Endothelial cell (in vitro differentiated cells): Measurements from ENCODE around the gene CLCN4. TPM values are rescaled to one million over a fixed set of nuclear protein-coding genes. Genes with fewer than 3 reads are reported as not detected.

Source experiments
- DNase-seq: peaks from one replicate; pipeline ENCODE4 v3.0.0; 2021; ENCODE audit warnings: low spot score
- H3K27ac Mint-ChIP-seq: one replicate; pipeline ENCODE4 v1.8.0; 2021; ENCODE audit warnings: mixed read lengths, inconsistent platforms; ENCODE audit not compliant: unreplicated experiment
- H3K27me3 Mint-ChIP-seq: one replicate; pipeline ENCODE4 v1.8.0; 2021; ENCODE audit warnings: mild to moderate bottlenecking, moderate library complexity, mixed read lengths, inconsistent platforms; ENCODE audit not compliant: unreplicated experiment
- H3K36me3 Mint-ChIP-seq: one replicate; pipeline ENCODE4 v1.8.0; 2021; ENCODE audit warnings: mild to moderate bottlenecking, low read depth, mixed read lengths, inconsistent platforms; ENCODE audit not compliant: unreplicated experiment
- H3K4me1 Mint-ChIP-seq: one replicate; pipeline ENCODE4 v1.8.0; 2021; ENCODE audit warnings: mild to moderate bottlenecking, mixed read lengths, inconsistent platforms; ENCODE audit not compliant: unreplicated experiment
- H3K4me3 Mint-ChIP-seq: one replicate; pipeline ENCODE4 v1.8.0; 2021; ENCODE audit warnings: mild to moderate bottlenecking, mixed read lengths, inconsistent platforms; ENCODE audit not compliant: unreplicated experiment
- H3K9me3 Mint-ChIP-seq: one replicate; pipeline ENCODE4 v1.8.0; 2021; ENCODE audit warnings: mixed read lengths, inconsistent platforms; ENCODE audit not compliant: unreplicated experiment
- total RNA-seq: library from RNA; stranded (reverse); fragmentation: NEBNext Ultra II Directional; extraction: Animal tissue kit (Norgen Biotek cat#: 25700); gene quantifications from one replicate; pipeline ENCODE4 v1.2.1, GENCODE V29; 2021; ENCODE audit not compliant: unreplicated experiment
- TF ChIP-seq, protein P1 (sequence below): fragments of 200-600 bp; sonication (generic); IDR thresholded peaks from one replicate; pipeline ENCODE4 v1.5.0; 2021; ENCODE audit warnings: antibody characterized with exemption; ENCODE audit not compliant: unreplicated experiment

Gene CLCN4
- total RNA-seq, 1 donor from 2014 or later: 23.1 TPM

DNA sequence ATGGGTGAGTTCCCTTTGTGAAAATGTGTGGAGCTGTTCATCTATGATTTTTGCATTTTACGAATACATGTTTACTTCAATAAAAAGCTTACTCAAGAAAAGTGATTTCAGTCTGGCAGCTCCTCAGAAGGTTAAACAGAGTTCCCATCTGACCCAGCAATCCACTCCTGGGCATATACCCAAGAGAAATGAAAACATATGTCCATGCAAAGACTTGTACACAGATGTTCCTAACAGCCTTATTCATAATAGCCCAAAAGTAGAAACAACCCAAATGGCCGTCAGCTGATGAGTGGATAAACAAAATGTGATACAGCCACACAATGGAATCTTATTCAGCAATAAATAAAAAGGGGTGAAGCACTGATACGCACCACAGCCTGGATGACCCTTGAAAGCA, 20.8 kb downstream of the CLCN4 start:
- DNase-seq: no peak
- Mint-ChIP-seq H3K4me1 (peaks cover 57% of the 10 kb centered on the region), H3K27ac (peak overlapping the region; percentile 98), H3K27me3 (peaks cover under 1% of the 10 kb centered on the region), H3K9me3 (no peaks in the 10 kb centered on the region), H3K36me3 (peaks cover under 1% of the 10 kb centered on the region), H3K4me3 (no peak overlapping the region)
- TF ChIP-seq, protein P1, sequence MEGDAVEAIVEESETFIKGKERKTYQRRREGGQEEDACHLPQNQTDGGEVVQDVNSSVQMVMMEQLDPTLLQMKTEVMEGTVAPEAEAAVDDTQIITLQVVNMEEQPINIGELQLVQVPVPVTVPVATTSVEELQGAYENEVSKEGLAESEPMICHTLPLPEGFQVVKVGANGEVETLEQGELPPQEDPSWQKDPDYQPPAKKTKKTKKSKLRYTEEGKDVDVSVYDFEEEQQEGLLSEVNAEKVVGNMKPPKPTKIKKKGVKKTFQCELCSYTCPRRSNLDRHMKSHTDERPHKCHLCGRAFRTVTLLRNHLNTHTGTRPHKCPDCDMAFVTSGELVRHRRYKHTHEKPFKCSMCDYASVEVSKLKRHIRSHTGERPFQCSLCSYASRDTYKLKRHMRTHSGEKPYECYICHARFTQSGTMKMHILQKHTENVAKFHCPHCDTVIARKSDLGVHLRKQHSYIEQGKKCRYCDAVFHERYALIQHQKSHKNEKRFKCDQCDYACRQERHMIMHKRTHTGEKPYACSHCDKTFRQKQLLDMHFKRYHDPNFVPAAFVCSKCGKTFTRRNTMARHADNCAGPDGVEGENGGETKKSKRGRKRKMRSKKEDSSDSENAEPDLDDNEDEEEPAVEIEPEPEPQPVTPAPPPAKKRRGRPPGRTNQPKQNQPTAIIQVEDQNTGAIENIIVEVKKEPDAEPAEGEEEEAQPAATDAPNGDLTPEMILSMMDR: no peak

DNA sequence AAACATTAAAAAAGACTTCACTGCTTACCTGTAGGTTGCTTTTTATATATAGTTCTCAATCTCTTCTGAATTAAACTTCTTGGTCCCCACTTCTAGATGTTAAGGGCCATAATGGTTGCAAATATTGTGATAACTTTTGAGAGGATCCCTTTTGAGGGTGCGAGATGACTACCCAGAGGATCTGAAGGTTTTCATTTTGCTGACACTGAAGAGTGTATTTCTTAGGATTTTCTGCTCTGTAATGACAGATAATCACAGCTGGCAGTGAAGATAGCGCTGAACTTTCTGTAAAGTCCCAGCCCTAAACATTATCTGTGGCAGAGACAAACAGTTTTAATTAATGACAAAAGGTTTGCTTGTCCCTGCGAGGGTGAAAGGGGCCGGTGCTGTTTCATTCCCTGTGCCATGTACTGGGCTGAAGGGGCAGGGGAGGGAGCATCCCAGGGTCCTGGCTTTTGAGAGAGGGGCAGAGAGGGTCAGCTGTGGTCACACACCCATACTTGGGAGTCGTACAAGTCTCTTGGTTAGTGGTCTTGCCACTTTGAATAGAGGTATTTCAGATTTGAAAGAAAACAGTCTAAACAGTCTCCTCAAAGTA, 22.2 kb downstream of the CLCN4 start:
- H3K27ac Mint-ChIP-seq: peak overlapping the region; percentile 98
- DNase-seq: no peak
- no peaks in the 10 kb centered on the region for H3K36me3 Mint-ChIP-seq
- H3K9me3 Mint-ChIP-seq: no peaks in the 10 kb centered on the region
- H3K27me3 Mint-ChIP-seq: no peaks in the 10 kb centered on the region
- TF ChIP-seq, protein P1: no peak
- H3K4me1 Mint-ChIP-seq: peaks cover 50% of the 10 kb centered on the region
- no peak overlapping the region for H3K4me3 Mint-ChIP-seq

- Mint-ChIP-seq H3K4me3 (no peak overlapping the region), H3K9me3 (no peaks in the 10 kb centered on the region), H3K27ac (no peak overlapping the region), H3K36me3 (peaks cover 20% of the 10 kb centered on the region), H3K27me3 (peaks cover 3% of the 10 kb centered on the region), H3K4me1 (peaks cover 30% of the 10 kb centered on the region)
- DNase-seq: no peak
- TF ChIP-seq, protein P1: no peak
Measured at GRCh38 chrX:10183760-10184159, 27.0 kb downstream of the CLCN4 start.

DNA sequence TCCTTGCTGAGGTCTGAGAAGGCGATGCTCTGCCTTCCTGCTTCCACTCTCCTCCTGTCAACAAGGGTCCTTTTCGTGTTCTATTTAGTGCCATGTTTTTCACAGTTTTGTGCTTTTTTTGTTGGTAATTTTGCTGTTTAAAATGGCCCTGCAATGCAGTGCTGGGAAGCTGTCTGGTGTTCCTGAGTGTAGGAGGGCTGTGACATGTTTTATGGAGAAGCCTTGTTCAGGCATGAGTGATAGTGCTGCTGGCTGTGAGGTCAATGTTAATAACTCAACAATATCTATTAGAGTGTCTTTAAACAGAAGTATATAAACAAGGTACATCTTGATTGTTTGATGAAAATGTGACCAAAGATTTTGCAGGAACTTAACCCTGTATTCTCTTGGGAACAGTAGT, 27.6 kb downstream of the CLCN4 start:
- Mint-ChIP-seq H3K27me3 (peaks cover 3% of the 10 kb centered on the region), H3K27ac (no peak overlapping the region), H3K36me3 (peaks cover 20% of the 10 kb centered on the region), H3K9me3 (no peaks in the 10 kb centered on the region), H3K4me1 (peaks cover 29% of the 10 kb centered on the region), H3K4me3 (no peak overlapping the region)
- TF ChIP-seq, protein P1: no peak
- DNase-seq: no peak

DNA sequence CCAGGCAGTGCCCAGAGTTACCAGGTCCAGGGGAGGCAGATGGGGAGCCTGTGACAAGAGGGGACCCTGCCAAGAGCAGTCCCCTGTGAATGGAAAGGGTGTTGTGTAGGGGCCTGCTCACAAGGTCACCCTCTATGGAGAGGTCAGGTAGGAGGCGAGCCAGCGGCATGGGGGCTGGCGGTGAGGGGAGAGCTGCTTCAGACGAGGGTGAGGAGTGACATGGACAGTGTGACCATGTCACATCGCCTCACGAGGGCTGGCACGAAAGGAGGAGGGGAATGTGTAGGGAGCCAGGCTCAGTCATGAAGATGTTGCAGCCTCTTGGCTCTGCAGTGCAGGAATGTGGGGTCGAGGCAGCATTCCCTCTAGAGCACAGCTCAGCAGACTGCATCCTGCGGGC, 29.6 kb downstream of the CLCN4 start:
- Mint-ChIP-seq H3K36me3 (peaks cover 20% of the 10 kb centered on the region), H3K27ac (no peak overlapping the region), H3K9me3 (no peaks in the 10 kb centered on the region), H3K4me1 (peaks cover 31% of the 10 kb centered on the region), H3K4me3 (no peak overlapping the region), H3K27me3 (peaks cover 3% of the 10 kb centered on the region)
- no peak for DNase-seq
- TF ChIP-seq, protein P1: no peak
